NOMO-1 treated with DMSO at 0.1 percent for 48 hours (cell line): ENCODE measurements around the gene ZNF746.

Experiments
- DNase-seq: peaks from one replicate; lab custom pipeline; 2025; ENCODE audit not compliant: unreplicated experiment; lab: John Stamatoyannopoulos, UW

ZNF746 gene

DNA sequence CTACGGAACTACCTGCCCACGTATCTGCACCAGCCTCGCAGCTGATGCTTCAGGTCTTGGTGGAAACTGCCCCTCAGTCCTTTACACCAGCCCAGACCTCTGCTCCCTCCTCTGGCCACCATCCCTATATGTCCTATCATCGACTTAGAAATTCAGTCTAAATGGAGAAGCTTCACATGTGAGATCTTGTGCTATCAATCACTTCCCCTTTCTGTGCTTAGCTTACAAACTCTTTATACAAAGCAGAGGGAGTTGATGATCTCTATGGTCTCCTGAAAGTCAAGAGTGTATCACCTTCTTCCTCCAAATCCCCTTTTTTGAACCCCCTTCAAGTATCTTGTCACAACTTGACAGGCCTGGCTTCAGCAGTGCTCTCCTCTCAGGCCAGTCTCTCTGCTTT lies 67.4 kb downstream of the ZNF746 start:
- no peak for DNase-seq

DNA sequence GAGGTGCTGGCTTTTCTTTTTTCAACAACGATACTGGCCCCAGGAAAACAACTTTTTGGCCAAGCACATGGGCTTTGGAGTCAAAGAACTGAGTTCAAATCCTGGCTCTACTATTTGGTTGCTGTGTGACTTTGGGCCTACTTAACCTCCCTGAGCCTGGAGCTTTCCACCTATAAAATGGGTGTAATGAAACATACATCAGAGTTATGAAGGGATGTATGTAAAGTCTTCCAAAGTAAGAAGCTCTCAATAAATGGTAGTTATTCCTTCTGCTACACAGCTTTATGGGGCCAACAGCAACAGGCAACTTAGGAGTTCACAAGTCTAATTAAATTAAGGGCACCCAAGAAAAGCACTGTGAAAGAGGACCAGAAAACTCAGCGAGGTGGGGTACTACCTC lies 69.7 kb downstream of the ZNF746 start:
- DNase-seq = no peak

DNA sequence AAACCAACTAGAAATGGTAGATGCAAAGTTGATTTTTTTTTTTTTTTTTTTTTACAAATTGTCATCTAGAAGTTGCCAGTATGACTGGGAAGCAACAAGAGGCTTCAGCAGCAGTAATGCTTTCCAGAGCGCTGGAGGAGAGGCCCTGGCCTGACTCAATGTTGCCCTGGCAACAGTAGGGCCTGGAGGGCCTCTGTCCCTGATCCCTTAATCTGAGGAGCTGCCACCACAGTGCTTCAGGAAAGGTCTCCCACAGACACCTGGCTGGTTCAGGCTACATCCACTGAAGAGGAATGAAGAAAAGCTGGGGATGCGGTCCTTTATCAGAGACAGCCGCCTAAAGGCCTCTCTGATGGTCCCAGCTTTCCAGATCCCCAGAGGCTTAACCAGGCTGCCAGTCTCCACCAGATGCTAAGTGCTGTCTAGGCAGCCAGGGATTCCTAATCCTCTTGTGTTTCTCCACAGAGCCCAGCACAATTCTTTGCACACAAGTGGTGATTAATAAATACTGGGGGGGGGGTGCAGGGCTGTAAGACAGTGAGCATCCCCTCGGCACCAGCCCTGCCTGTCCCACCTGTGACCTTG lies 70.4 kb downstream of the ZNF746 start:
- no peak for DNase-seq

DNA sequence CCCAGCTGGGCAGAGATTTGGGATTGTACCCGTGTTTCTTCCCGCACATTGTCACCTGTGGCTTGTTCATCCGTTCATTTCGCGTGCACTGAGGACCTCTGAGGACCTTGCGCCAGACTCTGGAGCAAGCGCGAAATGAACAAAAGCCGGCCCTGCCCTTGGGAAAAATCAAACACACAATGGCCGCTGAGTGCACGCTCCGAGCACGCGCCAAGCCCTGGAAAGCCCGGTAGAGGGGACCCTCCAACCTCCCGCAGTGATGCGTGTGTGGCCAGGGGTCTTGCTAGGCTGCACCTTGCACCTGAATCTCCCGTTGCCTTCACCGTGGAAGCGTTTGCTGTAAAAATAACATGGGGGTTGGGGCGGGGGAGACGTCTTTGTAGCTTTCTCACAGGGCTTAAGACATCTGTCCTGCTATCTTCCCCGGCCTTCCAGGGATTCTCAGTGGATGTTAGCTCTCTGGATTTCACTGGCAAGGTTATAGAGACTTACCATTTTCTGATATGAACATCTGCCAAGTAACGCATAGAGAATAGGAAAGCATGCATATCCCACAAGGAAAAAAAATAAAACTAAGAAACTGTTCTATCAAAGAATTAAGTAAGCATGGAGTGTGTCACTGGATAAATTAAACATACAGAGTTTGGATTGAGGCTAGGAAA lies 74.0 kb downstream of the ZNF746 start:
- no peak for DNase-seq

DNA sequence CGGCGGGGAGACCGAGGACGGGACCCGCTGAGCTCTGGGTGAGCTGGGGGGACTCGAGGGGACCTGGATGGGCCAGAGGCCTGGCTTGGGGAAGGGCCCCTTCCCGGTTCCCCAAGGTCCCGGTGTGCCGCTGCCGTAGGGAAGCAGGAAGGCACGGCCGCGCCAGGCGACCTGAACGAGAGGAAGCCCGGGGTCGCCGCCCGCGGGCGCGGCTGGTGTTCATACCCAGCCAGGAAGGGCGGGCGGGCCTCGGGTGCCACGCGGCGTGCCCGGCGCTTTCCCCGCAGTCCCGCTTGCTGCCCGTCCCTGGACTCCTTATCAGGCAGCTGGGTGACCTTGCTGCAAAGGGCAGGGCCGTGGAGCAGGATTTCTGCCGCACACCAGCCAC lies 74.7 kb downstream of the ZNF746 start:
- DNase-seq = no peak
